COR-L47 (cell line): ENCODE data around the gene GREB1L.

Experiments used
- DNase-seq: peaks from one replicate; lab custom pipeline; 2025; lab: John Stamatoyannopoulos, UW

The GREB1L gene

DNA sequence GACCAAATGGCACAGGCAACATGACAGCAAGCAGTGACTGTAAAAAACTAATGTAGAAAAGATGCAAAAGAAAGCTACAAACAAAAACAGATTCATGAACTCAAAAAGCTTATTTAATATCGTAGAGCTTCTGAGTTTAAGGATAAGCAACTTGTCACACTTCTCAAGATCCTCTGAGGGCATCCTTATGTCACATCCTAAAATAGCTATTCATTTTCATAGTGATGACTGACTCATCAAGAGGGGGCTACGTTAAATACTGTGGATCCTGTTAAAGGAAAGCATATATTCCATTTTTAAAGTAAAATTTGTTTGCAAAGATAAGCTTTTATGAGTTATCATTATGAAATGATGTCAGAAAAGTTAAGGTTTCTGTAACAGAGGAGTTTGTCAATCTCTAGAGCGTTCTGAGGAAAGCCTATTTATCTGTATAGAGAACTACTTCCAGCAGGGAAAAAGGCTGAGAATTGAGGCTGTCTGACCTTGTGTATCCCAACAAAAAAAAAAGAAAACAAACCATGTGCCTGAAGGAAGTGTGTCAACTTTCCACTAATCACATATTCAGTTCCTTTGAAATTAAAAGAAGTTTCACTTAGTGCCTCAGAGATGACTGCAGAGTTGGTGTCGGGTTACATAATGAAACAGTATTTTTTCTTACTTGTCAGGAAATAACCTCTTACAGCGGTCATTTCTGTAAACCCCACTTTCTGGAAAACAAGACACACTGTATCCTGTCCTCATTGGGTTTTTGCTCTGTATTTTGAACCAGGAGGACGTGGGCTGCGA is 243.0 kb downstream of the GREB1L start:
- no peak for DNase-seq

DNA sequence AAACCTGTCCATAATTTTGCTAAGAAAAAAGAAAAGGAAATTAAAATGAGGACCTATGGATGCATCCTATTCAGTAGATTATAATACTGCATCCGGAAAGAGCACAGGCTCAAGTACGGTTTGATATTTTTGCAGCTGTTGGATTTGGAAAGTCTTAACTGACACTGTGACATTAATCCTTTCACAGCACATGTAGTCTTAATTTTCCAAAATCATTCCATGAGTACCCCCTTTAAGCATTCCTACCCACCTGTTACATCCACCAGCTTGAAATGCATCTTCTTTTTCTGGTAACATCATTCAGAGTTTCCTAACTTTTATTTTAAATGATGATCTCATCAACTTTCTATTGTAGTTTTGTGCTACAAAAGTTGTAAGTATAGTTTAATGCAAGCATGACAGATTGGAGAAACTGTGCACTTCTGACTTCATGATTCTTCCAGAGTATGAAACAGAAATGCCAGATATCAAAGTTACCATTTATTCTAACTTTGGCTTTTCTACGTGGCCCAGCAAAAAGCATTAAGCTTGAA is 244.9 kb downstream of the GREB1L start:
- DNase-seq, result no peak

DNA sequence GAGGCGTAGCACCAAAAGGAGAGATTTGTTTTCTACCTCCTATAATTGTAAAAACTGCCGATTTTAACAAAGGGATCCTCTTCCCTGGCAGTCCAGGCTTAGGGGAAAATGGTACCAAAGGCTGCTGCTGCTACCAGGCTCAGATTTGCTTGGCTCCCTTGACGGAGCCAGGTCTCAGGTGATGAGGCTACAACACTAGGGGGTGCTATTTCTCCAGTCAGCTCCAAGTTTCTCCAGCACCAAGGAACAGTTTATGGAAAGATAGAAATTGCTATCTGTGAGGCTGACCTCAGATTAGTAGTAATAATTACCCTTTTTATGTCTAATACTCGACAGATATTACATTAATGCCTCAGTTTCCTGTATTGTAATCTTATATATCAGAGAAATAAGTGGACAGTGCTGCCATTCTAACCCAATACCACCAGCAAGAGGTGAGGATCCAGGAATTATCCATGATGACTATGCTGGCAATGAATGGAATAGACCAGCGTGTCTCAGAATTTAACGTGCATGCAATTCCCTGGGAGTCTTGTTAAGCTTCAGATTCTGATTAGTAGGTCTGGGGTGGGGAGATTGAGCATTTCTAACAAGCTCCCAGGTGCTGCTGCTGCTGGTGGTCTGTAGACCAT is 247.2 kb downstream of the GREB1L start:
- DNase-seq, result peak; percentile 75

DNA sequence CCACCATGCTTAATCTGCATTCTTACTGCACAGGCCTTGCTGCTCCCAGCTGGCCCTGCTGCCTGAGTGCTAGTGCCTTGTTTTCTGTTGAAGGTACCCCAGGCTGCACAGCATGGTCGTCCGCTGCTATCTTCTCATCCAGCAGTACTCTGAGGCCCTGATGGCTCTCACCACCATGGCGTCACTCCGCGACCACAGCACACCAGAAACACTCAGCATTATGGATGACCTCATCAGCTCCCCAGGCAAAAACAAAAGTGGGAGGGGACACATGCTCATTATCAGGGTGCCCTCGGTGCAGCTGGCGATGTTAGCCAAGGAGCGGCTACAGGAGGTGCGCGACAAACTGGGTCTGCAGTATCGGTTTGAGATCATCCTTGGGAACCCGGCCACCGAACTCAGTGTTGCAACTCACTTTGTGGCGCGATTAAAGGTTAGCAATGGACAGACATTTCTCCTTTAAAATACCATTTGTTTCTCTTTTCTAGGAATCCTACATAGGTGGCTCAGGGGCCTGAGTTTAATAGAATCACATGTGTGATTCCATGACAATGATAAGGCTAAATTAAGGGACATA is 248.0 kb downstream of the GREB1L start:
- no peak for DNase-seq

DNA sequence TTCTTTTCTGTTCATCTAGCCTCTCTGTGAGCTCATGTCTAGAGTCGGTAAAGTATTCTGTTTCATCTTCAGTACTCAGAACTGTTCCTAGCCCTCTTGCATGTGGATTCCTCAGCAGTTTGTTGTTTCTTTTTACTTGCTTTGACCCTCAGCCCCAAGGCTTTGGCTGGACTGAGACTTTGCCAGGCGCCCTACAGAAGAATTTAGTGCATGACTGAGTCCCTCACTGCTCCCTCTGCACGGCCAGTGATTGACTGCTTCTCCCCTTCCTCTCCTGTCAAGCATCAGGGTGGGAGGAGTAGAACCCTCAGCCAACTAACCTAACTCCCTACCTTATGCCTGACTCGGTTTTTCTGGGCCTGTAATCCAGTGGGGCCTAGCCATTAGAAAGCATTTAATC is 248.7 kb downstream of the GREB1L start:
- DNase-seq, result no peak

DNA sequence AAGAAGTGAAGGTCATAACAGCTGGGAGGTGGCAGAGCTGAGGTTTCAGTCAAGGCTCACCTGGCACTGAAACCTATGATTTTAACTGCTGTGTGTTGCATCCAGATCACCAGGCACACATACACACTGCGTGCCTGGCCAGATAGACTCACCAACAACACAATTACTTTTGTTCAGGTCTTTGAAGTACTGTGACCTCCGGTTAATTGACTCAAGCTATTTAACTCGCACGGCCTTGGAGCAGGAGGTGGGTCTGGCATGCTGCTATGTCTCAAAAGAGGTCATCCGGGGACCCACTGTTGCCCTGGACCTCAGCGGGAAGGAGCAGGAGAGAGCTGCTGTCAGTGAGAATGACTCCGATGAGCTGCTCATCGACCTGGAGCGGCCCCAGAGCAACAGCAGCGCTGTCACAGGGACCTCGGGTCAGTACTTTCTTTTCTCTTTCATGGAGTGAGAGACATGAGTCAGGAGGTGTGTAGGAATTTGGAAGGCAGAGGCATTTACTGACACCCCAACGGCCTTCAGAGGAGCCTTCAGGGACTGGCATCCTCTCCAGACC is 254.3 kb downstream of the GREB1L start:
- DNase-seq, result peak; percentile 67

DNA sequence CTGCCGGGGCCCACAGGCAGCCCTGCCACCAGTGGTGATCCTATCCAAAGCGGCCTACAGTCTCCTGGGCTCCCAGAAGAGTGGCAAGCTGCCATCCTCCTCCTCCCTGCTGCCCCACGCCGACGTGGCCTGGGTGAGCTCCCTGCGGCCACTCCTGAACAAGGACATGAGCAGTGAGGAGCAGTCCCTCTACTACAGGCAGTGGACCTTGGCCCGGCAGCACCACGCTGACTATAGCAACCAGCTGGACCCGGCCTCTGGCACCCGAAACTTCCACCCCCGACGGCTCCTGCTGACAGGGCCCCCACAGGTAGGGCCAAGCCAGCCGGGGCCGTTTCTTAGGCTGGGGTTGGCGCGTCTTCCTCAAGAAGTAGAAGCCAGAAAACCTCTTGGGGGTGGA is 258.0 kb downstream of the GREB1L start:
- no peak for DNase-seq

DNA sequence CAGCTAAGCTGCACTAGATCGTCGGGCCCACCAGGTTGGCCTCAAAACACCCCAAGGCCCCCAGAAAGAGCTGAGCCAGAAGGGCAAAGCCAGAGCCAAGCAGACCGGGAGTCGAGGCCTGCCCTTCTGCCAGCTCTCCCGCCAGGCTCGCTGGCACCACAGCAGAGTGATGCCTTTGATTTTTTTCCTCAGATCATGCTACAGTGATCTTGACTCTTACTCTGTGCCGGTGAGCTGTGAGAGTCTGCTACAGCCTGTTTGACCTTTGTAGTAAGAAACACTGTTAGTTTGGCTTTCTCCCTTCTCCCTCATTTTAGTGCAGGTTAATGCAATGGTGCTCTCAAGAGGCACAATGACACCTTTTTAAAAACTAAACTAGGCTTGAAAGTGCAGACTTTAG is 260.6 kb downstream of the GREB1L start:
- no peak for DNase-seq

DNA sequence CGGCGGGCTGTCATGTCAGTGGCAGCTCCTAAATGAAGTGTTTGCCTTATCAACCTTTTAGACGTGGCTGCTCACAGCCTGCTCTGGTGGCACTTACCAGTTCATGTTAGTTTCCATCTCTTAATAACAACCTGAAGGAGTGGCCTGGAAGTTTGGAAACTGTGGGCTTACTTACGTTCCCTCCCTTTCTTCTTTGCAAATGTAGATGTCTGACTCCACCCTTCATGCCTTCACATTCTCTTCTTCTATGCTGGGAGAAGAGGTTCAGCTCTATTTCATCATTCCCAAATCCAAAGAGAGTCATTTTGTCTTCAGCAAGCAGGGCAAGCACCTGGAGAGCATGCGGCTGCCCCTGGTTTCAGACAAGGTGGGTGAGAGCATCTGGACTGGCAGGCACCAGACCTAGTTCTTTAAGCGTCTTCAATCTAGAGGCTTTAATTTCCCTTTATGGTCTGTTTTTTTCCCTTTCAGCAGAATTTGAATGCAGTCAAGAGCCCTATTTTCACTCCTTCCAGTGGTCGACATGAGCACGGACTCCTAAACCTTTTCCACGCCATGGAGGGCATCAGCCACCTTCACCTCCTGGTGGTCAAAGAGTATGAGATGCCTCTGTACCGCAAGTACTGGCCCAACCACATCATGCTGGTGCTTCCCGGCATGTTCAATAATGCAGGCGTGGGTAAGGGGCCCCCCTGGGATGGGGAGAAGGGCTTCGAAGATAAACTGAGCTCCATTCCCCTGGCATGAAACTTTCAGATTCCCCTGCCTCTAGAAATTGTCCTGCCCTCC is 266.1 kb downstream of the GREB1L start:
- DNase-seq, result no peak

DNA sequence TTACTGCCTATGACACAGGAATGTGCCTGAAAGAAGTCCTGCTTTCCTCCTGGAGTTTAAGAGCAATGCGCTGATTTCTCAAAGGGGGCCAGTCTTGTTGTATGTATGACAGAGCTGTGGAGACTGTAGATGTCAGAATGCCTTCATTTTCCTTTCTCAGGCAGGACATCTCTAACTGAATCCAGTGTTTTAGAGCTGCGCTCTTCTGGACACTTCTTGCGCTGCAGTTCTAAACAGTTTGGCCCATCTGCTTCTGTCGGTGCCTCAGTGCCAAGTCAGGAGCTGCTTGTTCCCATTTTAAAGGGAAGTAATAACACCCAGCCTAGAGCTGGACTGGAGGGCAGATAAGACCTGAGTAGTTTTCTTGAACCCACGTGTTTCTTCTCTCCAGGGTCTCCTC is 267.0 kb downstream of the GREB1L start:
- DNase-seq, result no peak

DNA sequence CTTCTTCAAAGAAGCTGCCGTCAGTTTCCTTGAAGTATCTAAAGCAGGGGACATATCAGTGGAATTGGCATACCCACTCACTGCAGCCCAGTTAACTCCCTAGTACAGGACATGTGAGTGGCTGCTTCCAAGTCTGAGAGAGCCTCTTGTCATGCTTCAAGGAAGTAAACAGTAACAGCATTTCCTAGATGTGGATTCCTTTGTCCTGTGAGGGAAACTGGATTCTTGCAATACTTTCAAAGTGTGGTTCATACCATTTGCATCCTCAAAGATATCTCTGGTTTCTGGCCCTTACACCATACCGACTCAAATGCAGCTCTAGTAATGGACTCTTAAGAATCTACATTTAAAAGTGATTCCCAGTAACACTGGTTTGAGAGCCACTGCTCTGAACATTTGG is 271.3 kb downstream of the GREB1L start:
- DNase-seq, result no peak

DNA sequence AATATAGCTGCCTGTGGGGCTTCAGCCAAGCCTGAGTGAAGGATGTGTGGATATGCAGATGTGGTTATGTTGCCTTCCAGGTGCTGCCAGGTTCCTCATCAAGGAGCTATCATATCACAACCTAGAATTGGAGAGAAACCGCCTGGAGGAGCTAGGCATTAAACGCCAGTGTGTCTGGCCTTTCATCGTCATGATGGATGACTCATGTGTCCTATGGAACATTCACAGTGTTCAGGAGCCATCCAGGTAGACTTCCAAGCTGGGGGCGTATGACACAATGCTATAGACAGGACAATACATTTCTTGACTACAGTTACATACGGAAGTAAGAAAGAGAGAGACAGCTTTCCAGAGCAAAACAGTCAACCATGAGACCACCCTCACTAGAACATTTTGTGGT is 271.7 kb downstream of the GREB1L start:
- no peak for DNase-seq

DNA sequence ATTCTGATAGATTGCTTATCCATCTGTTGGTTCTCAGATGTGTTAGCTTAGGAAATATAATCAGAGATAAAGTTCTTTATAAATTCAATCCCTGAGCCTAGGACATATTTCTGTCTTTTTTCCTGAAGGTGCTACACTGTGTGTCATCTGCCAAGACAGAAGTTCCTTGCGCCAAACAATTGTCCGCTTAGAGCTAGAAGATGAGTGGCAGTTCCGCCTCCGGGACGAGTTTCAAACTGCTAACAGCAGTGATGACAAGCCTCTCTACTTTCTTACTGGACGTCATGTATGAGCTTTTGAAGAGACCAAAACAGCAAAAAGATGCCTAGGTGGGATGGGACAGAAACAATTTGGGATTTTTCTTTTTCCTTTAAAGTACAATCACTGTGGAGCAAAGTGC is 280.5 kb downstream of the GREB1L start:
- DNase-seq, result no peak

DNA sequence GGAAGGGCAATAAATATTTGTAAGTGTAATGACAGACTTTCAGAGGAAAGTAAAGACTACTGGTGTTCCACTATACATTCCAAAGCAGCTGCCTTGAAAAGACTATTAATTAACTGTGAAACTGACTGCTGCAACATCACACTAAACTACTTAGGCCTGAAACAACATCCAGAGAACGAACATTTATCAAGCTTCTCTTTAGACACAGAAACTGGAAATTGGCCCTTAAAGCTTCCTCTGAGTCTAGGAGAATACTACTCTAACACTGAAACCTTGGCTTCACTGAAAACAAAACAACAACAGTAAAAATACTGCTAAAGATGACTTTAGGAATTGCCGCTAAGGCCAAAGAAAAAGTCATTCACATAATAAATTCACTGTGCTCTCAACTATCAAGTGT is 283.9 kb downstream of the GREB1L start:
- no peak for DNase-seq

DNA sequence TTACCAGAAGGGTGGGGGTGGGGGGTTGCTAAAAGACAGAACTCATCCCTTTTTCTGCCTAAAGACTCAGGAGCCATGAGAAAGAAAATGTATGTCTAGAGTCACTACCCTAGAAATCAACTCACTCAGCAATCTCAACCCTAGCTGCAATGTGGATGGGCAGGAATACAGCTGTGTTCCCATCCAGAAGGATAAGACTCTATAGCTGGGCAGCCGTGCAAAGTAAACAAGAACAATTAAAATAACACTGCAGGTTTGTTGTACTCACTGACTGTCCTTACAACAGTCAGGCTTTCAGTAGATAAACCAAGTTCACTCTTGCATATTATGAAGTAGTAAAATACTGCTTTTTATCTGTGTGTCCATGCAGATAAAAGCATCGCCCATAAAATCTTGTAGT is 284.4 kb downstream of the GREB1L start:
- no peak for DNase-seq

DNA sequence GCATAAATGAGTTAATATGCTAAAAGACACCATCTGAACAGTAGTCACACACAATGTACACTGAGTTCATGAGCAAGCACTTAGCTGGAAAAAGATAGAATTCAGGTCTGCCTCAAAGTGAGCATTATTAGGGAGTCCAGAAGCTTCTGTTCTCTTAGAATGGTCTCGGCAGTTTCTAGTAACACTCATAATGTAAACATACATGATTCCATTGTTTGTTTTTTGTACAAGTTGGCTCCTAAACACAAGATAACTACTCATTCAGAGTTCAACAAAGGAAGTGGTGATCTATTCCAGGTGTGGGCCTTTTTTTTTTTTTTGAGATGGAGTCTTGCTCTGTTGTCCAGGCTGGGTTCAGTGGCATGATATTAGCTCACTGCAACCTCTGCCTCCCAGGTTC is 292.3 kb downstream of the GREB1L start:
- no peak for DNase-seq

DNA sequence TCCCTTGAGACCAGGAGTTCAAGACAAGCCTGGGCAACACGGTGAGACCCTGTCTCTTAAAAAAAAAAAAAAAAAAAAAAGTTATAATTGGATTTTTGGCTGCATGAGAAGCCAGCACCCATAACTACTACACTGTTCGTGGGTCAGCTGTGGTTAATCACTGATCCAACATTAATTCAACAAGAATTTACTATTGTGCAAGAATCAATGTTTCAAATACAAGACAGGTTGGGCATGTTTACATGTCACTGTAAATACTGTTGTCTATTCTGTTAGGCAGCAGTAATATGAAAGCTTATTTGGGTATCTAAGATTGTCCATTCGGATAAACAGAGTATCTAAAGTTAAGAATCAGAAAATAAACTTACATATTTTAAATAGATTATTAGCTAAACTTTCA is 296.2 kb downstream of the GREB1L start:
- no peak for DNase-seq

DNA sequence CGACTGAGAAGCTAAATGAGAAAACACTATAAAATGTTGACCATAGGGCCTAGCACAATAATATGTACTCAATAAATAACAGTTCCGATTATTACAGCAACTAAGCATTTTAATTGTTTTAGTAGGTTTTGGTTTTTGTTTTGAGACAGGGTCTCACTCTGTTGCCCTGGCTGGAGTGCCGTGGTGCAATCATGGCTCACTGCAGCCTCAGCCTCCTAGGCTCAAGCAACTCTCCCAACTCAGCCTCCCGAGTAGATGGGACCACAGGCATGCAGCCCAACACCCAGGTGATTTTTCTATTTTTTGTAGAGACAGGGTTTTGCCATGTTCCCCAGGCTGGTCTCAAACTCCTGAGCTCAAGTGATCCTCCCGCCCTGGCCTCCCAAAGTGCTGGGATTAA is 304.4 kb downstream of the GREB1L start:
- no peak for DNase-seq

DNA sequence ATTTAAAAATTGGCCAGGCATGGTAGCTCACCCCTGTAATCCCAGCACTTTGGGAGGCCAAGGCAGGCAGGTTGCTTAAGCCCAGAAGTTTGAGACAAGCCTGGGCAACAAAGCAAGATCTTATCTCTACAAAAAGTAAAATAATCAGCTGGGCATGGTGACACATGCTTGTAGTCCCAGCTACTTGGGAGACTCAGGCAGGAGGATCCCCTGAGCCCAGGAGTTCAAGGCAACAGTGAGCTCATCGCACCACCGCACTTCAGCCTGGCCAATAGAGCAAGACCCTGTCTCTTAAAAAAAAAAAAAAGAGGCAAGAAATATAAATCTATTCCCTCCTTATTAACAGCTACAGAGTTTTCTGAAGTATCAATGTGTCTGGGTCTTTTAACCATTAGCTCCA is 306.6 kb downstream of the GREB1L start:
- no peak for DNase-seq

DNA sequence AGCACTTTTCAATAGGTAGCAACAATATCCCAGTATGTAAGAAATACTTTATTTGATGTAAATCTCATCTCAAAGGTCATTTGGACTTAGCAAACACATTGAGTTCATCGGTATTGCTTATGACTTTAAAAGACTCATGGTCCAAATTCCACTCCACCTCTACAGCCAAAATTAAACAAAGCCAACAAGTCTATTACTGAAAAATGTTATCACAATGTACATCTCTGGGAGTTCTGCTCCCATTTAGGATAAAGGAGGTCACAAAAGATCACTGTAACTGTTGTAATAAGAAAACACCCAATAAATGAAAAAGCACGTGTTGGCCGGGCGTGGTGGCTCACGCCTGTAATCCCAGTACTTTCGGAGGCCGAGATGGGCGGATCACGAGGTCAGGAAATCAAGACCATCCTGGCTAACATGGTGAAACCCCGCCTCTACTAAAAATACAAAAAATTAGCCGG is 308.5 kb downstream of the GREB1L start:
- no peak for DNase-seq

DNA sequence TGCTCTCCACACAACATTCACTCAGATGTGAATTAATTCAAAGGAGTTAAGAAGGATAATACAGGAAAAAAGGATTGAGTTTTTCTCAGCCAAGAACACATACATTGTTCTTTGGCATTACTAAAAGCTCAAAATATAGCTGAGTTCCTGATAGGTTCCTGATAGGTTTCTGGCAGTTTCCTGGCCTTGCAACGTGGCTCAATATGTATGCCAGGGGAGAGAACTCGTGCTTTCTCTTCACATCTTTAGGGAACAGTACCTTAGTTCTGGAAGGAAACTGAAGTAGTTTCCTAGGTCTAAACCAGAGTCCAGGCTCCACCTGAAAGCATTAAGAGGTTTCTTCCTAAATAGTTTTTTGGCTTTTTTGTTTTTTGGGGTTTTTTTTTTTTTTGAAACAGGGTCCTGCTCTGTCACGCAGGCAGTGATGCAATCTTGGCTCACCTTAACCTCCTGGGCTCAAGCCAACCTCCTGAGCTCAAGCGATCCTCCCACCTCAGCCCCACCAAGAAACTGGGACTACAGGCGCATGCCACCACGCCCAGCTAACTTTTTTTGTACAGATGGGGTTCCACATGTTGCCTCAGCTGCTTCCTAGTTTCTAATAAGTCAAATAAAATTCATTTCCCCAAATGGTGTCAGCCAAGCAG is 315.7 kb downstream of the GREB1L start:
- DNase-seq, result no peak

DNA sequence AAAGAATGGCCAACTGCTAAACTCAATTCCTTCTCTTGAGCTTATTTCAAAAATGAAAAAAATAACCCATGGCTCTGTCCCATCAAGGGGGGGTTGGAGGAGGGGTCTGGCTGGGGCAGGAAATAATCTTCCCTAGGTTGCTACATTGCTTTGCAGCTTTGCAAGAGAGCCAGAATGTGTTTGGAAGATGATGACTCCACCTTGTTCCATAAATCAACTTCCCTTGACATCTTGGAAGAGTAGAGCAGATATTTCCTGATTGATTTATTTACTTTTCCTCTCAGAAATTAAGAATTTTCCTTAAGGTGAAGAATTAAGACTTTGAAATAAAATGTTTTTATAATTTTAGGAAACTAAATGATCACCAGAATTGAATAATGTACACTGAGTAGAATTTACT is 317.2 kb downstream of the GREB1L start:
- no peak for DNase-seq
